ENCODE data around the gene TBC1D1. TPM values are rescaled to one million over a fixed set of nuclear protein-coding genes. Genes with fewer than 3 reads are reported as not detected.

TBC1D1 gene
- total RNA-seq, 1 experiment from 2014 or later: 56.0 TPM

- Histone ChIP-seq H3K36me3 (ENCODE audit: control insufficient read depth, insufficient read depth, low read length) (no peaks in the 10 kb centered on the region), H3K27me3 (ENCODE audit: control insufficient read depth, insufficient read depth, low read length) (no peaks in the 10 kb centered on the region), H3K9me3 (ENCODE audit: control insufficient read depth, insufficient read depth, low read depth, low read length) (no peaks in the 10 kb centered on the region), H3K27ac (ENCODE audit: low read length) (no peak overlapping the region), H3K4me1 (ENCODE audit: control insufficient read depth, insufficient read depth, low read length) (no peaks in the 10 kb centered on the region; the same call in 1 of the 2 replicates), H3K4me3 (ENCODE audit: low read depth in 2 of 2, low read length in 2 of 2) (no peak overlapping the region)
- intact Hi-C loops (cut with micrococcal nuclease; ENCODE audit: unreplicated experiment): no loop called here
- no TSS peak for BruUV-seq (replicated peaks)
- no peak for TF ChIP-seq TCF7L2 (IDR thresholded peaks at IDR 0.05; ENCODE audit: low read depth, low read length)
- no peak for TF ChIP-seq SIN3A (IDR thresholded peaks at IDR 0.05; ENCODE audit: borderline replicate concordance, insufficient read depth, low read depth, low read length)
- TF ChIP-seq CTCF (IDR thresholded peaks at IDR 0.05): no peak
- TF ChIP-seq REST (IDR thresholded peaks at IDR 0.05; ENCODE audit: insufficient read depth in 1 of 2, low read depth in 2 of 2, low read length in 1 of 2): no peak
- no peak for TF ChIP-seq POLR2AphosphoS5 (IDR thresholded peaks at IDR 0.05; ENCODE audit: low read depth, low read length)
- POLR2A ChIA-PET: no interaction called here
- DNase-seq (ENCODE audit: low read depth, low spot score) (no peak), ATAC-seq (no peak)
- CTCF ChIA-PET: no interaction called here
- in situ Hi-C loops (cut with HindIII; ENCODE audit: low pct_unique_long_range_greater_than_20kb, low sequenced_read_pairs): no loop called here
These were observed 119.1 kb downstream of the TBC1D1 start for GRCh38 chr4:38009949-38010348.

- CTCF ChIA-PET: no interaction called here
- in situ Hi-C loops (cut with HindIII; ENCODE audit: low pct_unique_long_range_greater_than_20kb, low sequenced_read_pairs): no loop called here
These were observed 120.8 kb downstream of the TBC1D1 start for GRCh38 chr4:38011511-38012162.

More at GRCh38 chr4:38011511-38012162, 120.8 kb downstream of the TBC1D1 start:
- TF ChIP-seq POLR2AphosphoS5 (IDR thresholded peaks at IDR 0.05; ENCODE audit: low read depth, low read length) (no peak), SIN3A (IDR thresholded peaks at IDR 0.05; ENCODE audit: borderline replicate concordance, insufficient read depth, low read depth, low read length) (no peak), REST (IDR thresholded peaks at IDR 0.05; ENCODE audit: insufficient read depth in 1 of 2, low read depth in 2 of 2, low read length in 1 of 2) (no peak), CTCF (IDR thresholded peaks at IDR 0.05) (no peak), TCF7L2 (IDR thresholded peaks at IDR 0.05; ENCODE audit: low read depth, low read length) (no peak)
- Histone ChIP-seq H3K4me1 (ENCODE audit: control insufficient read depth, insufficient read depth, low read length) (no peaks in the 10 kb centered on the region; the same call in 1 of the 2 replicates), H3K27me3 (ENCODE audit: control insufficient read depth, insufficient read depth, low read length) (no peaks in the 10 kb centered on the region), H3K36me3 (ENCODE audit: control insufficient read depth, insufficient read depth, low read length) (no peaks in the 10 kb centered on the region), H3K9me3 (ENCODE audit: control insufficient read depth, insufficient read depth, low read depth, low read length) (no peaks in the 10 kb centered on the region), H3K27ac (ENCODE audit: low read length) (no peak overlapping the region), H3K4me3 (ENCODE audit: low read depth in 2 of 2, low read length in 2 of 2) (no peak overlapping the region)
- intact Hi-C loops (cut with micrococcal nuclease; ENCODE audit: unreplicated experiment): no loop called here
- POLR2A ChIA-PET: no interaction called here
- no peak for ATAC-seq
- DNase-seq (ENCODE audit: low read depth, low spot score): no peak
- no TSS peak for BruUV-seq (replicated peaks)
